ENCODE measurements around the gene NFIA.

DNA sequence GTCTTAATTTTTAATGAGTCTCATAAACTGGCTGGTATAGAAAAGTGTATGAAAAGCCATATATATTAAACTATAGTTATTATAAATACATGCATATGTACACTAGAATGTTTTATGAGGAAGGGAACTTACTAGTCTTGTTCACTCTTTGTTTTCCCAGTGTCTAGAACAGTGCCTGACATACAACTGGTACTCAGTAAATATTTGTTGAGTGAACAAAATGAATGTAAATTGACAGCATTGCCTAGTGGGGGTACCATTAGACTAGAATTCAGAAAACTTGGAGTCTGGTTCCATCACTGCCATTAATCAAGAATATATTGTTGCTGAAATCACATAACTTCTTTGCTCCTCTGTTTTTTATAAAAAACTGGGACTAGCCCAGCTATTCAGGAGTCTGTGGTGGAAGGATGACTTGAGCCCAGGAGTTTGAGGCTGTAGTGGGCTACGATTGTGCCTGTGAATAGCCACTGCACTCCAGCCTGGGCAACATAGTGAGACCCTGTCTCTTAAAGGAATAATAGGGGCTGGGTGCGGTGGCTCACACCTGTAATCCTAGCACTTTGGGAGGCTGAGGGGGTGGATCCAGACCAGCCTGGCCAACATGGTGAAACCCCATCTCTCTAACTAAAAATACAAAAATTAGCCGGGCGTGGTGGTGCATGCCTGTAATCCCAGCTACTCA, 51.1 kb downstream of the NFIA start:
- TF ChIP-seq, protein P1, sequence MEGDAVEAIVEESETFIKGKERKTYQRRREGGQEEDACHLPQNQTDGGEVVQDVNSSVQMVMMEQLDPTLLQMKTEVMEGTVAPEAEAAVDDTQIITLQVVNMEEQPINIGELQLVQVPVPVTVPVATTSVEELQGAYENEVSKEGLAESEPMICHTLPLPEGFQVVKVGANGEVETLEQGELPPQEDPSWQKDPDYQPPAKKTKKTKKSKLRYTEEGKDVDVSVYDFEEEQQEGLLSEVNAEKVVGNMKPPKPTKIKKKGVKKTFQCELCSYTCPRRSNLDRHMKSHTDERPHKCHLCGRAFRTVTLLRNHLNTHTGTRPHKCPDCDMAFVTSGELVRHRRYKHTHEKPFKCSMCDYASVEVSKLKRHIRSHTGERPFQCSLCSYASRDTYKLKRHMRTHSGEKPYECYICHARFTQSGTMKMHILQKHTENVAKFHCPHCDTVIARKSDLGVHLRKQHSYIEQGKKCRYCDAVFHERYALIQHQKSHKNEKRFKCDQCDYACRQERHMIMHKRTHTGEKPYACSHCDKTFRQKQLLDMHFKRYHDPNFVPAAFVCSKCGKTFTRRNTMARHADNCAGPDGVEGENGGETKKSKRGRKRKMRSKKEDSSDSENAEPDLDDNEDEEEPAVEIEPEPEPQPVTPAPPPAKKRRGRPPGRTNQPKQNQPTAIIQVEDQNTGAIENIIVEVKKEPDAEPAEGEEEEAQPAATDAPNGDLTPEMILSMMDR (conservative IDR thresholded peaks at IDR 0.05; ENCODE audit: low read depth, low read length) = no peak
- TF ChIP-seq EZH2 (IDR thresholded peaks at IDR 0.05; ENCODE audit: borderline replicate concordance, low read depth, low read length, poor library complexity, severe bottlenecking) = no peak
